Daoy (cell line): Measurements from ENCODE around the gene TMEM259. TPM values are rescaled to one million over a fixed set of nuclear protein-coding genes. Genes with fewer than 3 reads are reported as not detected.
"Not testable (repeated sequence)": the region's sequence is repeated elsewhere in the genome, so short reads cannot be mapped to it uniquely, and the experiment has no call there.

Experiments
- DNase-seq: peaks from one replicate; pipeline ENCODE4 v3.0.0-alpha.2; 2015; ENCODE audit warnings: low read depth
- total RNA-seq: library from RNA; depleted of rRNA; stranded (reverse); fragments of >200 nt; shearing (Covaris generic); gene quantifications from 2 replicates; pipeline ENCODE4 v1.2.3, GENCODE V29; 2014

TMEM259 gene
- total RNA-seq, 1 experiment from 2014 or later: 81.7 TPM

- peak; percentile 96 for DNase-seq
These were observed 19.8 kb upstream of the TMEM259 start for GRCh38 chr19:1040476-1041271.

- DNase-seq: peak; percentile 99
These were observed 18.9 kb upstream of the TMEM259 start, which contains the start of gene ABCA7 for GRCh38 chr19:1039646-1040475. ABCA7 (plus strand) TSS chr19:1040107; CDS start chr19:1041362, 1,255 bp downstream.

DNA sequence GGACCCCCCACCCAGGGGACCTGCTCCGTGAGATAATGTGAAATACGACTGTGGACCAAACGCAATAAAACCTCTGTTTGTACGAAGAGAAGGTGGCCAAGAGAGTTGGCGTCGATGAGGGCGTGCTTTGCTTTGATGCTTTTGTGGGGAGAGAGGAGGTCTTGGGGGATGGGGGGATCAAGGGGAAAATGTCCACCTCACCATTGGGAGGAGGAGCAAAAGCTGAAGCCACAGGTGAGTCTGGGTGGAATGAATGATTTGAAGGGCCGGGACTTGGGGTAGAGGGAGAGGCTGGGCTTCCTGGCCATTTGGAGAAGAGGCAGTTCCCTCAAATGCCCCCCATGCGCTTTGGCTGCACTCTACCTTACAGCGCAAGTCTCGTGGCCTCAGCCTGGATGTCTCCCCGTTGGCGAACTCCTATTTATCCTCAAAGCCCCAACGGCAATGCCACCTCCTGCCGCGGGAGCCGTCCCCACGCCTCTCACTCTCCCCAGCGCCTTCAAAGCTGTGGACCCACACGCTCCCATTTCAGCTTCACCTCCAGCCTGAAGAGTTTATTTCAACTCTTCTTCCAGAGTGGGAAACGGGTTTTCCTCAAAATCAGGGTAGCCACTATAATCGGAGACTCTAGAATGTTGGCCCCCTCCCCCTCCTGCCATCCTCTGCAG lies 18.2 kb upstream of the TMEM259 start:
- no peak for DNase-seq

- no peak for DNase-seq
These were observed 16.7 kb upstream of the TMEM259 start for GRCh38 chr19:1037621-1038064.

- no peak for DNase-seq
These were observed 15.2 kb upstream of the TMEM259 start for GRCh38 chr19:1035998-1036621.

DNA sequence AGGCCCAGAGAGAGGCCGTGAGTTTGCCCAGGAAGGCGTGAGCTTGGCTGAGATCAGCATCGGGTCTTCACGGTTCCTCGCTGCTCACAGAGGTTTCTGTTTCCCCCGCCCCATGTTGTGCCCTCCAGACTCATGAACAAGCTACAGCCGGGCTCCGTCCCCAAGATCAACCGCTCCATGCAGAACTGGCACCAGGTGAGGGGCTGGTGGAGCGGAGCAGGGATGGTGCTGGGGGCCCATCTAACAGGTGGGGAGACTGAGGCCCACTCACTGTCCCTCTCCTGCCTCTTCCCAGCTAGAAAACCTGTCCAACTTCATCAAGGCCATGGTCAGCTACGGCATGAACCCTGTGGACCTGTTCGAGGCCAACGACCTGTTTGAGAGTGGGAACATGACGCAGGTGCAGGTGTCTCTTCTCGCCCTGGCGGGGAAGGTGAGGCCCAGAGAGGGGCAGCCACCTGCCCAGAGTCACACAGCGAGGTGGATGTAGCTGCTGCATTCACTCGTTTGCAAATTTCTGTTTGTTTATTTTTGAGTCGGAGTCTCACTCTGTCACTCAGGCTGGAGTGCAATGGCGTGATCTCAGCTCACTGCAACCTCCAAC lies 11.4 kb upstream of the TMEM259 start:
- no peak for DNase-seq

DNA sequence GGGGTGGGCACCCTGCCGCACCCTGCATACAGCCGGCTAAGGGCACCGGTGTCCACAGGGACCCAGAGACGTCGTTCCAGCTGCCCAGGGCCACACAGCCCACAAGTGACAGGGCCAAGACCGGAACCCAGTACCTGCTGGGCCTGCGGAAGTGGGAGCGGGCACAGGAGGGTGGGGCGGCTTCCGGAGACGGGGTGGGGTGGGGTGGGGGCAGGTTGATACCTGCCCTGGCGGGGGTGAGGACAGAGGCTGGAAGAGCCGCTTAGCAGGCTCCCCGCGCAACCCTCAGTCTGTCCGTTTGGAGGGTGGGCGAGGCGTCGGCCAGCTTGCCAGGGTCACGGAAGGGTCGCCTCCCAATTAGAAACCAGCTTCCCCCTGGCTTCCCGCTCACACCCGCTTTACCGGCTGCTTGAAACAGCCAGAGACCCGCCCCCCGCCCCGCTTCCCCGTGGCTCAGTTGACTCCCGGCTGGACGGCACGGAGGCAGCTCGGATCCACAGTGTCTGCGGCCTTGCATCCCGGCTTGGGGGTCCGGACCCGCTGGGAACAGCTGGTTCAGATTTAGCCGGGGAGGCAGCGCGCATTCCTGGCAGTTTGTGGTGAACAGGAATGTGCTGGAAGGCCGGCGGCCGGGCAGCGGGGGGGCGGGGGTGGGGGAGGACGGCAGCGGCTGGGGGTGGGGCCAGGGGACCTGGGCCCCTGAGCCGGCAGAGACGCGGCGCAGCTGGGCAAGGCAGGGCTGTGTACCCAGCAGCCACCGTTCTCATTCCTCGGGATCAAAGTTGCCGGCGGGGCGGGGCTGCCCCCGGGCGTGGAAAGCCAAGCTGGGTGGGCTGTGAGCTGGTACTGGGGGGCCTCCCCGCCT lies 7.4 kb upstream of the TMEM259 start:
- DNase-seq: peak; percentile 95

DNA sequence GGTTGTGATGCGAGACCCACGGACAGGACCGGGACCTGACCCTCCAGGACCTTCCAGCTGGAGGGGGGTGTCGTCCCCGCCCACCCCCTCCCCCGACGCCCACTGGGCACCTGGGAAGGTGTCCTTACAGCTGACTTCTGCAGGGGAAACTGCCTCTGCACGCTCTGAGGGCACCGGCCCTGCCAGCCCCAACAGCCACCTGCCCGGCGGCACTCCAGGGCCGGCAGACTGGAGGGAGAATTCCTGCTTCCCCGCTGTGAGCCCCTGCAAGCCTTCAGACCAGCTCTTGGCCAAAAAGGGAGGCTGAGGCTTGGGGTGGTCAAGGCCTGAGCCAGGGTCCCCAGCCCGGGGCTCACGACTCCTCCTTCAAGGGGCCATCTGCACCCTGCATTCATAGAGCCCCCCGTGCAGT lies 6.7 kb upstream of the TMEM259 start:
- no peak for DNase-seq

DNA sequence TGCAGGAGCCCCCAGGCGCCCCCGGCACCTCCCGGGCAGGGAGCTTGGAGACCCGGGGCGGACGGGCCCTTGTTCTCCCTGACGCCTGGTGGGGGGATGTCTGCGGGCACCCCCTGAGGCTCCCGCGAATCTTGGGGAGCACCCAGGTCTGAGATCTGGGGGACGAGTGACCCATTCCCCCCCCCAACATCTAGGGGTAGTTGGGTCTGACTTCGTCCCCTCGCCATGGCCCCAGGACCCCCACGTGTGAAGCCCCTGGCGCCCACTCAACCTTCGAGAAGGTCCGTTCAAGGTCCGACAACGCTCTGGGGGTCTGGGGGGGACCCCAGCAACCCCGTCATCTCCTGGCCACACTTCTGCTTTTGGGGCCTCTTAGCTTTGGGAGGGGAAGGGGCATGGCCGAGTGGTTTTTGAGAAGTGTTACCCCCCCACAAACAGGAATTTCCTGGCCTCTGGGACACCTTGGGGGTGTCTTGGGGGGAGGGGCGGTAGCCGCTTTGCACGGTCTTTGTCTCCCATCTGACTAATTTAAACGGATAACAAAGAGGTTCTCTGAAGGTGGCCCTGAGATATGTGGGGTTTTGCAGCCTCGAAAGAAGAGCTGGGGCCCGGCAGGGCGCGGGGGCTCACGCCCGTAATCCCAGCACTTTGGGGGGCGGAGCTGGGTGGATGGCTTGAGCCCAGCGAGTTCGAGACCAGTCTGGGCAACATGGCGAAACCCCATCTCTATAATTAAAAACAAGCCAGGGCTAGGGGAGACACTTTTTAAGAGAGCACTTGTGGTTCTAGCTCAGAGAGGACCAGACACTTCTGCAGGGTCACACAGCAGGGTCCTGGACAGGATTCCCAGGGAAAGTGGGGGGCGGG lies 6.1 kb upstream of the TMEM259 start:
- no peak for DNase-seq

DNA sequence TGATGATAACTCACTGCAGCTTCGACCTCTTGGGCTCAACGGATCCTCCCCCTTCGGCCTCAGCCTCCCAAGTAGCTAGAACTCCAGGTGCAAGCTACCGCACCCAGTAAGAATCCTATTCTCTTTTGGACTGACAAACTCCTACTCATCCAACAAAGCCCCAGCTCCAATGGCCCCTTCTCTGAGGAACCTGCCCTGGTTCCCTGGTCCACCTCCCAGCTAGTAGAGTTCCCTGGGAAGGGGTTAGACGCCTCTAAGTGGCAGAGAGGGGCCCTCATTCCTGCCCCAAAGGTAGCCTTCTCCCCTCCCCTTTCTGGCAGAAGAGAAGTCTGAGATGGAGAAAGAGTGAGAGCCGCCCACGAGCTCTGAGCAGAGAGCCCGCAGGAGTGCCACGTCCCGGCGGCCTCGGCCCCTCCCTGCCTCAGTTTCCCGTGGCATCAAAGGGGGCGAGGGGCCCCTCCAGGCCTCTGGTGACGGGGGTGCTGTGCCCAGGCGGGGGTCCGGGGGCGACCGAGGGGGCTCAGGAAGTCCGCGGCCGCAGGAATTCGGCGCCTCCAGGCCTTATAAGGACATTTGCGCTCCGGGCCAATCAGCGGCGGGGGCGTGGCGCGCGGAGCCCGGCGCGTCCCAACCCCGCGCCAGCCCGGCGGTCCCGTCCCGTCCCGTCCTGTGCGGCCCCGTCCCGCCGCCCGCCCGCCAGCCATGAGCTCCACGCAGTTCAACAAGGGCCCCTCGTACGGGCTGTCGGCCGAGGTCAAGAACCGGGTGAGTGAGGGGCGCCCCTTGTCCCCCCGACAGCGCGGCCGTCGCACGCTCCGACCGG lies 5.2 kb upstream of the TMEM259 start, which contains the start of gene CNN2:
TSS of gene CNN2 (plus strand) at position 649 of the 823 bp plus-strand sequence. CDS start at position 703, 54 bp downstream.
- peak; percentile 90 for DNase-seq

GRCh38 chr19:1025080-1025479 lies 4.2 kb upstream of the TMEM259 start:
- DNase-seq: not testable (repeated sequence)

DNA sequence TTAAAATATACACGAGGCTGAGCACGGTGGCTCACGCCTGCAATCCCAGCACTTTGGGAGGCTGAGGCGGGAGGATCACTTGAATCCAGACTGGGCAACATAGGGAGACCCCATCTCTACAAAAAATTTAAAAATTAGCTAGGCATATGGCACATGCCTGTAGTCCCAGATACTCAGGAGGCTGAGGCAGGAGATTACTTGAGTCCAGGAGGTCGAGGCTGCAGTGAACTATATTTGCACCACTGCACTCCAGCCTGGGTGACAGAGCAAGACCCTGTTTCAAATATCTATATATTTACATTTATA lies 2.9 kb upstream of the TMEM259 start:
- not testable (repeated sequence) for DNase-seq

- DNase-seq: no peak
These were observed 699 bp downstream of the TMEM259 start for GRCh38 chr19:1019980-1020867.

- no peak for DNase-seq
These were observed 1.3 kb downstream of the TMEM259 start for GRCh38 chr19:1019616-1019961.

- no peak for DNase-seq
These were observed 1.8 kb downstream of the TMEM259 start for GRCh38 chr19:1018932-1019615.

DNA sequence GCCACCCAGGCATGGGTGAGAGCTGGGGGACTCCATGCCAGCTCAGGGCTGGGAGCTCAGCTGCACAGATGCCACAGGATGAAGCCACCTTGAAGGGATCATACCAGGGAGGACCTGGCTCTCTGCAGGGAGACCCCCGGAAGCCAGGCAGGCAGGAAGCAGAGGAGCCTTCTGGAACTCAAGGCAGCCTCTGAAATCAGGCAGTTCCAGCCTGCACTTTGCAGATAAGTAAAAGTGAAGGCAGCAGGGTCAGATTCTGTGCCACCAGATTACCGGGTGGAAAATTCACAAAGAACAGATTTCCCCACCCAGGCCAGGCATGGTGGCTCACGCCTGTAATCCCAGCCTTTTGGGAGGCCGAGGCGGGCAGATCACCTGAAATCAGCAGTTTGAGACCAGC lies 2.5 kb downstream of the TMEM259 start:
- no peak for DNase-seq

DNA sequence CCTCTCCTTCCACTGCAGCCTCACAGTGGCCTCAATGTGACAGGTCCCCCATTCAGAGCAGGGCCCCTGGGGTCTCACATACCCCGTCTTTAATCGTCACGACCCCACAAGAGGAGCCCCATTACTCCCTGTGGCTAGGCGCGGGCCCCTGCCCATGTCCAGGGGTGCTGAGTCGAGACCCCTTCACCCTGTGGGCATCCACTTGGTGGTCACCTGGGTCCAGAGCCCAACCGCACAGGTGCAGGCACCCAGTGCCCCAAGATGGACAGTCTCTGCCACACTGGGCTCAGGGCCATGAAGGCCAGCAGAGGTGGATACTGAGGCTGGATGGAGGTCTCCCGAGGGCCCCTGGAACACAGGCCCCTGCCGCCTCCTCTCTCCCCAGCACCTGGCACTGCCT lies 3.0 kb downstream of the TMEM259 start:
- DNase-seq: no peak
